GM10266 (cell line): Measurements from ENCODE around the gene MYO16.

Experiments
- DNase-seq: peaks from one replicate; pipeline ENCODE4 v3.0.0; 2012; ENCODE audit errors: extremely low spot score
- TF ChIP-seq, protein P1 (sequence below): IDR thresholded peaks from 2 replicates; pipeline ENCODE4 v1.5.1; 2012; ENCODE audit warnings: mild to moderate bottlenecking, low read depth; ENCODE audit not compliant: control insufficient read depth, insufficient read depth; ENCODE audit errors: missing control alignments

Gene MYO16

DNA sequence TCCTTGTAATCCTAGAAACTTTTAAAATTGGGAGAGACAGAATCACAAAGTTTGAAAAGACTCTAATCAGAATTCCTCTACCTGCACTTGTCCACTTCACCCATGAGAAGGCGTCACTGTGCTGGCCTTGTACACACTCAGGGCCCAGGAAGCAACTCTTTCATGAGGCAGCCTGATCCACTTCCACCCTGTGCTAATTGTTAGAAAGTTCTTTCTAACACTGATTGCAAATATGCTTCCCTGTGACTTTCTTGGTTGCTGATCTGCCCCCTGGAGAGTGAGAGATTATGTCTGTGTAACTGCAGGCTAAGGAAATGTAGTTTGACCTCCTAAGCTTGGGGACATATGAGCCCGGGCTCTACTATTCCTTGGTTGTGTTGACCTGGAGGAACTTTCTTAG is 494.6 kb downstream of the MYO16 start:
- TF ChIP-seq, protein P1, sequence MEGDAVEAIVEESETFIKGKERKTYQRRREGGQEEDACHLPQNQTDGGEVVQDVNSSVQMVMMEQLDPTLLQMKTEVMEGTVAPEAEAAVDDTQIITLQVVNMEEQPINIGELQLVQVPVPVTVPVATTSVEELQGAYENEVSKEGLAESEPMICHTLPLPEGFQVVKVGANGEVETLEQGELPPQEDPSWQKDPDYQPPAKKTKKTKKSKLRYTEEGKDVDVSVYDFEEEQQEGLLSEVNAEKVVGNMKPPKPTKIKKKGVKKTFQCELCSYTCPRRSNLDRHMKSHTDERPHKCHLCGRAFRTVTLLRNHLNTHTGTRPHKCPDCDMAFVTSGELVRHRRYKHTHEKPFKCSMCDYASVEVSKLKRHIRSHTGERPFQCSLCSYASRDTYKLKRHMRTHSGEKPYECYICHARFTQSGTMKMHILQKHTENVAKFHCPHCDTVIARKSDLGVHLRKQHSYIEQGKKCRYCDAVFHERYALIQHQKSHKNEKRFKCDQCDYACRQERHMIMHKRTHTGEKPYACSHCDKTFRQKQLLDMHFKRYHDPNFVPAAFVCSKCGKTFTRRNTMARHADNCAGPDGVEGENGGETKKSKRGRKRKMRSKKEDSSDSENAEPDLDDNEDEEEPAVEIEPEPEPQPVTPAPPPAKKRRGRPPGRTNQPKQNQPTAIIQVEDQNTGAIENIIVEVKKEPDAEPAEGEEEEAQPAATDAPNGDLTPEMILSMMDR = no peak
- no peak for DNase-seq

GRCh38 chr13:109126178-109126577 is 496.8 kb downstream of the MYO16 start:
- TF ChIP-seq, protein P1 = no peak
- DNase-seq = no peak

GRCh38 chr13:109126891-109127641 is 497.7 kb downstream of the MYO16 start:
- TF ChIP-seq, protein P1 = no peak
- DNase-seq = no peak

DNA sequence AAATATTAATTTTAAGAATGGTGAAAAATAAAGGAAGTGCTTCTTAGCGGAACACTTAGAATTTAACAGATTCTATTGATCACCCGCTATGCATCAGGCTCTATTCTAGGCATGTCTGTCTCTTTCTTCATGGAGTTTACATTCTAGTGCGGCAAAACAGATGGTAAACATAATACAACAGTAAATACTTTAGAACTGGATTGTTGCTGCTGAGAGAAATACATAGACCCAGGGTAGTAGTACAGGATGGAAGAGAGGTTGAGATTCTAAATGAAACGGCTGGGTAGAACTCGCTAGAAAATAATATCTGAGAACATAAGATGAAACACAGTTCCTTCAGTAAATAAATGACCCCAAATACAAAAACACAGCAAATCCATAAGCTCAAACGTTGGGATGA is 498.7 kb downstream of the MYO16 start:
- DNase-seq = no peak
- TF ChIP-seq, protein P1 = no peak

GRCh38 chr13:109130093-109130835 is 500.9 kb downstream of the MYO16 start:
- no peak for DNase-seq
- TF ChIP-seq, protein P1 = no peak

- DNase-seq = no peak
- TF ChIP-seq, protein P1 = no peak
Observed at GRCh38 chr13:109131698-109132257, 502.4 kb downstream of the MYO16 start.

- TF ChIP-seq, protein P1 = no peak
- no peak for DNase-seq
Observed at GRCh38 chr13:109135018-109135417, 505.6 kb downstream of the MYO16 start.
